Subcutaneous adipose tissue (tissue), 4 donors: ENCODE data around the gene DLG5. TPM values are rescaled to one million over a fixed set of nuclear protein-coding genes. Genes with fewer than 3 reads are reported as not detected.

ENCODE experiments used
- total RNA-seq, 4 donors: library from RNA; depleted of rRNA; stranded (reverse); fragments of >200 nt; gene quantifications; one replicate each; pipeline ENCODE4 v1.1.0, GENCODE V29; 2016
- TF ChIP-seq, protein P1 (sequence below): fragments of 450-650 bp; IDR thresholded peaks from one replicate; pipeline ENCODE4 v1.5.1; 2016; ENCODE audit warnings: low read depth, mild to moderate bottlenecking, control low read depth, antibody characterized with exemption, moderate library complexity

DLG5 gene
- total RNA-seq, 4 donors from 2014 or later, result 23.0 to 59.5 (median 33.7) TPM

DNA sequence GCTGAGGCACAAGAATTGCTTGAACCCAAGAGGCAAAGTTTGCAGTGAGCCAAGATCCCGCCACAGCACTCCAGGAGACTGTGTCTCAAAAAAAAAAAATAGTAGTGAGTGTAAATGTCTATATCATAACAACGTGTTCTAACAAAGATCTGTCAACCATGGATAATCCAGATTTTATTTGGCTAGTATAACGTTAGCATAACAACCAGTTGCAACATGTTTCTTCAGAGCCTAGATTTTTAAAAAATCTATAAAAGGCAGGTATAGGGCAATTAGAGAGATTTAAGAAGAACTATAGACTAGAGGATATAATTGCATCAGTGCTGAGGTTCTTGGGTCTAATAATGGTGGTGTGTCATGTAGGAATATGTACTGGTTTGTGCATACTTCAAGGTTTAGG, 30.5 kb downstream of the DLG5 start:
- TF ChIP-seq, protein P1, sequence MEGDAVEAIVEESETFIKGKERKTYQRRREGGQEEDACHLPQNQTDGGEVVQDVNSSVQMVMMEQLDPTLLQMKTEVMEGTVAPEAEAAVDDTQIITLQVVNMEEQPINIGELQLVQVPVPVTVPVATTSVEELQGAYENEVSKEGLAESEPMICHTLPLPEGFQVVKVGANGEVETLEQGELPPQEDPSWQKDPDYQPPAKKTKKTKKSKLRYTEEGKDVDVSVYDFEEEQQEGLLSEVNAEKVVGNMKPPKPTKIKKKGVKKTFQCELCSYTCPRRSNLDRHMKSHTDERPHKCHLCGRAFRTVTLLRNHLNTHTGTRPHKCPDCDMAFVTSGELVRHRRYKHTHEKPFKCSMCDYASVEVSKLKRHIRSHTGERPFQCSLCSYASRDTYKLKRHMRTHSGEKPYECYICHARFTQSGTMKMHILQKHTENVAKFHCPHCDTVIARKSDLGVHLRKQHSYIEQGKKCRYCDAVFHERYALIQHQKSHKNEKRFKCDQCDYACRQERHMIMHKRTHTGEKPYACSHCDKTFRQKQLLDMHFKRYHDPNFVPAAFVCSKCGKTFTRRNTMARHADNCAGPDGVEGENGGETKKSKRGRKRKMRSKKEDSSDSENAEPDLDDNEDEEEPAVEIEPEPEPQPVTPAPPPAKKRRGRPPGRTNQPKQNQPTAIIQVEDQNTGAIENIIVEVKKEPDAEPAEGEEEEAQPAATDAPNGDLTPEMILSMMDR, result no peak

DNA sequence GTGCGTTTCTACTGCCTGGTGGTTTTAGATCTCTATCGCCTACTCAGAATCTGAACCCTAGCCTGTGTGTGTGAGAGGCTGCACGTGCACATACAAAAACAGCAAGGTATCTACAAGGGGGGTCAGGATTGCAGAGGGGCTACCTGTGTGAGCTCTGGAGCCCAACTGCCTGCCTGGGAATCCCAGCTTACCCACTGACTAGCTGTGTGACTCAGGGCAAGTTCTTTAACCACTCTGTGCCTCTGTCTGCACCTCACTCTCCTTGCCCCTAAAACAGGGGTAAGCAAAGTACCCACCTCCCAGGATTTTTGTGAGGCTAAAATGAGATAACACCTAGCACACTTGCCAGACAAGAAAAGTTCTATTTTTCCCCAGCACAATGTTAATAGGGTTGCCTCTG, 32.5 kb downstream of the DLG5 start:
- TF ChIP-seq, protein P1, result no peak

DNA sequence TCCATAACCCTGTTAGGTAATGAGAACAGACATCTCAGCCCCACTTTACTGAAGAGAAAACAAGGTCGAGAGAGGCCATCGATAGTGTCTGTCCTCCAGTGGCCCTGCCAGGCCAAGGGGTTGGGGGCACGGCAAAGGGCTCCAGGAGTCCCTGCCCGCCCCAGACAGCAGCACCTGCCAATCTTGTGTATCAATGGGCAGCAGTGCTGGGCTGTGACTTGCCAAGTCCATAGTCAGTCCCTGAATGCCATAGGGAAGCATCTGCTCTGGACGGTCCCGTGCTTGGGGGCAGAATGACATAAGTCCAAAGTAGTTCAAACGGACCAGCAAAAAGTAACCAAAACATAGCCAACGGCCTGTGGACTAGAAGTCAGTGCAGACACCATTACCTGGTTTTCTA, 33.2 kb downstream of the DLG5 start:
- TF ChIP-seq, protein P1, result no peak

DNA sequence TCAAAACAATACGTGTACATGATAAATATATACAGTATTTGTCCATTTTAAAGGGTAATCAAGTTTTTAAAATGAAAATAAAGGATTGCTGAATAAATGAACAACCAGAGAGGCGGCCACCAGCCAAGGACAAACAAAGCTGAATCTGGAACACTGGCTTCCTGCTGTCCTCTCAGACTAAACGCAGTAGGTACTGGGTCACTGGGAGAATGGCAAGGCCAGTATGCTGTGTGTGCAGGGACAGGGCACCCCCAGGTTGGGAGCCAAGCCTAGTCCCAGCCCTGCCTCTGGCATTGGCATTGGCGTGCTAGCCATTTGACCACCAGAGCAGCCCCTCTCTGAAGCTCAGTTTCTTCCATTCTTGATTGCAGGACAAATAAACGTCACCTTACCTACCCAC, 33.8 kb downstream of the DLG5 start:
- TF ChIP-seq, protein P1, result no peak

DNA sequence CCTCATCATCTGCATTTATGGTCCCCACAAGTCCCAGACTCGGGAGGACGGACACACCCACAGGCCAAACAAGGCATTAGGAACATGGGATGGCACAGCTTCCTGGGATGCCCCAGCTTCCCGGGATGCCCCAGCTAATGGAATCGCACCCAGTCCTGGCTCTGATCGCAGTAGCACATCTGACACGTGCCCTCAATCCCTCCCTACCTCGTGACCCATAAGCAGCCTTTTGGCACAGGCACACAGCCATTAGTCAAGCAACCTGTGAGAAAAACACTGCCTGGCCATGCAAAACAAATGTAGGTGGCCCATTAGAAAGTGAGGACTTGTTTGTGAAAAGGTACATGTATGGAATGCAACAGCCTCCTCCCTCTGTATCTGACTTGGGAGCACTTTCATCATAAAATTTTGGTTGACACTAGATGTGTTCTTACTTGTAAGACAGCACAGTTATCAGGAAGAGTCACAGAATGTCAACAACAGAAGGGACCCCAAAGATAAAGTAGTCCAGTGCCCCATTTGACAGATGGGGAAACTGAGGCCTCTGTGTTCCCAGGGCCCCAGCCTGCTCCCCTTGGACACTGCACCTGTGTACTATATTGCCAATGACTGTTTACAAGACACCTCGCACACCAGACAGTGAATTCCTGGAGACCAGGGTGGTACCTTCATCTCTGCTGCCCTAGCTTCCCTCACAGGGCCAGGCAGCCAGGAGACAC, 34.4 kb downstream of the DLG5 start:
- TF ChIP-seq, protein P1, result no peak

DNA sequence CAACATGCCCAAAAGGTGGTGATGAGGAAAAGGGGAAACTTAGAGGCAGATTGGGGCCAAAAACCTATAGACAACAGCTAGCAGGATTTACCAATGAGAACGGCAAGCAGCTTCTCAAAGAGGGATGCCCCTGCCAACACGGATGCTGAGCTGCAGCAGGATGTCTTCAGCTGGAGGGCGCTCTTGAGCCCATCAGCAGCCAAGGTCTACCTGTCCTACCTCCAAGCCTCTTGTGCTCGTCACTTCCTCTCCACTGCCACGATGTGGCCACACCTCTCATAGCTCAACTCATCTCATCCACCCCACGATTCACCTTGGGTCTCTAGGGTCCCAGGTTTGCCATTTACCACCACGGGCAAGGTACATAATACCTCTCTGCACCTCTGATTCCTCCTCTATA, 36.5 kb downstream of the DLG5 start:
- TF ChIP-seq, protein P1, result no peak

DNA sequence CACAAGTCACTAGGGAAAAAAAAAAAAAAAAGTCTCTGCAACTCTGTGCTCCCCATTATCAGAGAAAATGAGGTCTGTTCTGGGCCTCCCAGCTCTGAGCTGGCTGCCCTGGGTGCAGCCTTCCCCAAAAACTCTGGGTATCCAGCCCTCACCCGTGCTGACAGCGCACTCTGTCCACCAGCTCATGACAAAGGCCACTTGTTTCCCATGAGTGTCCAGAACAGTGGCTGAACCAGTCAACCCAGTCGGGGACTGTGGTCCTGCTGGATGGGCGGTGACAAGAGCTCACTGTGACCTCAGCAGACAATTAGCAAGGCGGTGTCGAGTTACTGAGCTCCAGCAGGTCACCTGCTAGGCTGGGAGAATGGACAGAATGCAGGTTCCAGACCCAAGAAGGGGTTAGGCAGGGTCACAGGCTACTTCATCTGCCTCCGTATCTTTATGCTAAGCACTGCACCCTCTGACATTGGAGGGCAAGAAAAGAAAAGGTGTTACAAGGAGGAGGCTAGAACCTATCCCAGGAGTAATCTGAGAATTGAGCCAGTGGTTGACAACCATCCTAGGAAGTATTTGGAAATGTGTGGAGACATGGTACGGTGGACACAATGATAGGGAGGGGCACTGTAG, 37.2 kb downstream of the DLG5 start:
- TF ChIP-seq, protein P1, result no peak
